GM19455 (cell line): Measurements from ENCODE around the gene APIP.
"Not testable (repeated sequence)": the region's sequence is repeated elsewhere in the genome, so short reads cannot be mapped to it uniquely, and the experiment has no call there.

Source experiments
- ATAC-seq: cut with Tn5 transposase; IDR thresholded peaks from one replicate; pipeline ENCODE4 v1.9.1; 2021; ENCODE audit not compliant: unreplicated experiment

Gene APIP

GRCh38 chr11:34926101-34926830, 10.1 kb upstream of the APIP start:
- ATAC-seq: no peak

DNA sequence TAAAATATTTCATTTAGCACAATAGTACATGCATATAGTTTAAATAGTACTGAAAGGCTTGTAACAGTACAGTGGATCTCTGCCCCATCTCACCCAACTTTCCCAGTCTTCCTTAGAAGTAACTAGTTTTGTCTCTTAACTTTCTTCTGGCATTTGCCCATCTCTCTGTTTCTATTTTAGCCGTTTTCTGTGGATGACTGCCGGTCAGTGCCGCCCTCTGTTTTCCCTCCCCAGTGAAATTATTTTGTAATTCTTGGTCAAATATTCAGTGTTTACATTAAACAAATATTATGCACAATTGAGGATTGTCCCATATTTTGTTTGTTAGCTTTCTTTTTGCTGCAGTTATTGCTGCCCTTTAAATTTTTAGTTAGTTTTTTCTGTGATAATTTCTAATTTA, 8.5 kb upstream of the APIP start:
- no peak for ATAC-seq

GRCh38 chr11:34921156-34921555, 5.0 kb upstream of the APIP start:
- ATAC-seq: no peak

DNA sequence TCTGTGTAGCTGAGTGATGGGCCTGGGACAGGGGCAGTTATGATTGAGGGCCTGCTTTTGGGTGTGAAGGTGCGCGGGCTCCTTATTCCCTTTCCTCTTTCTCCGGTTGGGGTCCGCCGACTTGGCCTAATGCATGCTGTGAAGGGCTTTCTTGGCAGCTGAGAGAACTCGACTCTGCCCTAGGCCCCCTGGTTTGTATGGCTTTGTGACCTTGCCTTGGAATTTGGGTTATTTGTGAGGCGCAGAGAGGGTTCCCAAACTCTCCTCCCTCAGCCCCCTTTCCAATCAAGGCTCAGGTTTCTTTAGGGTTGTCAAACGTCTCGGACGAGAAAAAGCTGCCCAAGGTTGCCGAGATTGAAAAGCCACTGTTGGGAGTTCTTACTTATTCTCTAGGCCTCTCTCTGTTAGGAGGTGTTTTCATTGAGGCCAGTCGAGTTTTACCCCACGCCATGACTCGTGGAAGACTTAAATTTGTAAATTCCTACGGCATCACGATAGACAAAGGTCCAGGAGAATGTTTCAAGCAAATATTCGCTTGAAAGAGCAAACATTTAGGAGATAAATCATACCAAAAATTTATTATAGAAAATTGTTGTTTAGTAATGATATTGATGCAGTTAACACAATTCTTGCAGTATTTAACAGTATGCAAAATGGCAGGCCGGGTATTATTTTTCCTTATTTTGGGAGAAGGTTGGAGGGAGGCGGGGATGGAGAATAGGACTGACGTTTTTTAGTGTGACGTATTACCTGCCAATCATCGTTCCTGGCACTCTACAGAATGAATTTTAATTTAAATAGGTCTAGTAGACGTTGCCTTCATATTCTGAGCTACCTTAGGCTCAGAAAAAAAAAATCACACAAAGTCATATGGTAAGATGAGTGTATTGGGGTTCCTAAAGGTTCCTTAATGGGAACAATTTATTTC, 928 bp upstream of the APIP start:
- ATAC-seq: peak; percentile 27

- ATAC-seq: peak; percentile 19
These were observed 804 bp downstream of the APIP start for GRCh38 chr11:34915136-34916014.

DNA sequence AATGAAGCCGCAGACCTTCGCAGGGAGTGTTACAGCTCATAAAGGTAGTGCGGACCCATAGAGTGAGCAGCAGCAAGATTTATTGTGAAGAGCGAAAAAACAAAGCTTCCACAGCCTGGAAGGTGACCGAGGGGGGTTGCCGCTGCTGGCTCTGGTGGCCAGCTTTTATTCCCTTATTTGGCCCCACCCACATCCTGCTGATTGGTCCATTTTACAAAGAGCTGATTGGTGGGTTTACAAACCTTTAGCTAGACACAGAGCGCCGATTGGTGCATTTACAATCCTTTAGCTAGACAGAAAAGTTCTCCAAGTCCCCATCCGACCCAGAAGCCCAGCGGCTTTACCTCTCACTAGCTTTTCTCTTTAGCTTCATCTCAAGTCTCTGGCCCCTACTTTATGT, 2.6 kb downstream of the APIP start:
- ATAC-seq: not testable (repeated sequence)

- ATAC-seq: no peak
These were observed 4.5 kb downstream of the APIP start for GRCh38 chr11:34911676-34912075.

- no peak for ATAC-seq
These were observed 5.4 kb downstream of the APIP start for GRCh38 chr11:34910817-34911216.

DNA sequence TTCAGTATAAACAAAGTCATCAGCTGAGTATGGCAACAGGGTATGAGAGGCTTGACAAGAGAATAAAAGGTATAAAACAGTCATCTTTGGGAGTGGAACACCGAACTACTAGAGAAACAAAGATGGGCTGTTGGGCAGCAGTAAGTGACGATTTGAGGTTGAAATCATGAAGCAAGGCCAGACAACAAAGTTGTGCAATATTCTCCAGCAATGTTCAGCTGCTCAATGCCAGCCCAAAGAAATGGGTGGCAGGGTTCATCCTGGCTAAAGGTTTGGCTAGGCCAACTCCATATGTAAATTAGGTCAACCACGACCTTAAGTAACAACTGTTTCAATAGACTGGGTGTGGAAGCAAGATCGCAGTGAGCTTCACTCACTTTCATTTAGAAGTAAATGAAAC, 6.2 kb downstream of the APIP start:
- no peak for ATAC-seq

DNA sequence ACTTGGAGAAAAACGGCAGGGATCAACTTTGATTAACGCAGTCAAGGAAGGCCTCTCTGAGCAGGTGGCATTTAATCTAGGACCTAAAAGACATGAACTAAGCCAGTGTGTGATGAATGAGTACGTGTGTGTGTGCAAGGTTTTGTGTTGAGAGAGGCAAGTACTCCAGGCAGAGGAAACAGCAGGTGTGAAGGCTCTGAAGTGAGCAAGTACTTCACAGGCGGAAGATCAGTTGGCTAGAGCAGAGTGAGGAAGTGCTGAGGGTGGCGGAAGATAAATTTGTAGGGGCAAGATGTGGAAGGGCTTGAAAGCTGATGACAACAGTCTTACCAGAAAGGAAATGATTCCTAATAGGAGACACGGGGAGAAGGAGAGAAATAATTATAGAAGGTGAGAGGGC, 6.8 kb downstream of the APIP start:
- ATAC-seq: no peak

DNA sequence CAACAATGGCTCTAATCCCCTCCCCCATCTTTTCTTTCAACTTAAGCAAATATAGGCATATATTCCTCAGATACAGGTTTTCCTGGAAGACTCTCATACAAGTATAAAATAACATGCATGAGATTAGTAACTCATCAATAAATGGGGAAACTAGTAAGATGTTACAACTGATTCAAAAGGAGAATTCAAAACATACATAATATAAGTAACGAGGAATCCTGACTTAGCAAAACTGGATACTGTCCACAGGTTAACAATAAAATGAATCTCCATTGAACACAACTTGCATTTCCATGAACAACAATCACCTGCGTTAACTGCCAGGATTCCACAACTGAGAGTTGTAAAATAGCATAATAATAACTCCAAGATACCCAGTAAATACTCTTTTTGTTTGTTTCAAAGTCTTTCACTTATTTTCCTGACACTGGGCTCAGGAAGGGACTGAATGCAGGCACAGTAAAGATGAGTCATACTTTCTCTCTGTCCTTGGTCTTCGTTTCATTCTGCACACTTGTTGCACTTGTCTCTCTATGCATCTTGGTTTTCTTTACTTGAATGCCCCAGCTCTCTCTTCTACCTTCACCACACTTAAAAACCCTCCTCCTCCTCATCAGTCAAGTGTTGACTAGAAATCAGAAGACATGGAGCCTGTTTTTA, 8.1 kb downstream of the APIP start:
- ATAC-seq: no peak

GRCh38 chr11:34905666-34906065, 10.5 kb downstream of the APIP start:
- no peak for ATAC-seq

- no peak for ATAC-seq
These were observed 11.7 kb downstream of the APIP start for GRCh38 chr11:34904421-34904955.

- ATAC-seq: no peak
These were observed 16.6 kb downstream of the APIP start for GRCh38 chr11:34899633-34900016.

DNA sequence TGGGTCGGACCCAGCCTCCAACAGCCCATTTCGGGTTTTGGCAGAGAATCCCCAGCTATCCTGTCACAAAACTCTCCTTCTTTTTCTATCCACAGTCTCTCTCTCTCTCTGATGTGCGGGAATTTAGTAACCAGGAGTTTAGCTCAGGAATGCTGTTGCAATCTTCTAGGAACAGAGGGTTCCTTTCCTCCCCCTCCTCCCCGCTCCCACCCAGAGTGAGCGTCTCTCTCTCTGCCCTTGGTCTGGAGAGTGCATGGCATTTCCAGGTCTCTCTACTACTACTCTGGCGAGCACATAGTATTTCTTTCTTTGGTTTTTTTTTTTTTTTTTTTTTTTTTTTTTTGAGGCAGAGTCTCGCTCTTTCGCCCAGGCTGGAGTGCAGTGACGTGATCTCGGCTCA, 17.7 kb downstream of the APIP start:
- ATAC-seq: no peak

DNA sequence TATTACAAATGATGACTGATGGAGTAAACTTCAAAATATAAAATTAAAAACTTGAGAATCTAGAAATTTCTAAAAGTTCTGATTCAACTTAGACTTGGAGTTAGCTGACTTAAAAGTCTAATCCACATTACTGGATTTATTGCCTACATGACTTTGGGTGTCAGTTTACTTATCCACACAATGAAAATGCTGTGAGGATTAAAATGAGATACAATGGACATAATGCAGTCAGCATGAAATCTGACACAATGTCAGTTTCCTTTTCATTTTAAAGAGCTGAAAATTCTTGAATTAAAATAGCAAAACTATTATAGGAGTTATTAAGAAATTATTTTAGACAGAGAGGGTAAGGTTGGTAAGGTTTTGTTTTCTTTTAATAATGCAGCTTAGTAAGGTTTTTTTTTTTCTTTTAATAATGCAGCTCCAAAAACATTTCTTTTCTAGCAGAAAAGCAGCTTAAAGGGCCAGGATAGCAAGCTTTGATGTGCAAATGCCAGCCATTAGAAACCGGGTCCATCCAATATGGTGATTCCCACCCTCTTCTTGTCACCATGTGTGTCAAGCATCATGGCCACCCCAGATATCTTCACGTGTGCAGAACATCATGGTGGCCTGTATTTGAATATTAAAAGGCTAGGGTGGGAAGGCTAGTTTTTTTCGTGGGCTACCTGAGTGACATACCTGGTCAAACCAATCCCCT, 18.9 kb downstream of the APIP start:
- ATAC-seq: no peak

DNA sequence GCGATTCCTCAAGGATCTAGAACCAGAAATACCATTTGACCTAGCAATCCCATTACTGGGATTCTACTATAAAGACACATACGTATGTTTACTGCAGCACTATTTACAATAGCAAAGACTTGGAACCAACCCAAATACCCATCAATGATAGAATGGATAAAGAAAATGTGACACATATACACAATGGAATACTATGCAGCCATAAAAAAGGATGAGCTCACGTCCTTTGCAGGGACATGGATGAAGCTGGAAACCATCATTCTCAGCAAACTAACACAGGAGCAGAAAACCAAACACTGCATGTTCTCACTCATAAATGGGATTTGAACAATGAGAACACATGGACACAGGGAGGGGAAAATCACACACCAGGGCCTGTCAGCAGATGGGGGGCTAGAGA, 20.0 kb downstream of the APIP start:
- ATAC-seq: not testable (repeated sequence)

- no peak for ATAC-seq
These were observed 22.8 kb downstream of the APIP start for GRCh38 chr11:34893416-34893815.

GRCh38 chr11:34891611-34892010, 24.6 kb downstream of the APIP start:
- ATAC-seq: no peak

GRCh38 chr11:34890812-34891211, 25.4 kb downstream of the APIP start:
- no peak for ATAC-seq
